HG03045 (cell line): ENCODE results near the gene ATIC.
"Not testable (repeated sequence)": the region's sequence is repeated elsewhere in the genome, so short reads cannot be mapped to it uniquely, and the experiment has no call there.

ENCODE experiments used
- ATAC-seq: cut with Tn5 transposase; IDR thresholded peaks from one replicate; pipeline ENCODE4 v1.9.1; 2021; ENCODE audit warnings: mild to moderate bottlenecking, moderate library complexity; ENCODE audit not compliant: unreplicated experiment

ATIC gene

GRCh38 chr2:215311625-215312396 lies at the start of gene ATIC:
ATIC (plus strand) TSS chr2:215312059; CDS start chr2:215312143, 84 bp downstream.
- ATAC-seq, result peak; percentile 99

GRCh38 chr2:215262303-215262702 lies 49.6 kb upstream of the ATIC start:
- no peak for ATAC-seq

GRCh38 chr2:215262741-215263362 lies 49.0 kb upstream of the ATIC start:
- no peak for ATAC-seq

GRCh38 chr2:215264374-215264773 lies 47.5 kb upstream of the ATIC start:
- no peak for ATAC-seq

- no peak for ATAC-seq
Observed at GRCh38 chr2:215269397-215270117, 42.3 kb upstream of the ATIC start.

- no peak for ATAC-seq
Observed at GRCh38 chr2:215270118-215270451, 41.8 kb upstream of the ATIC start.

- ATAC-seq, result no peak
Observed at GRCh38 chr2:215271446-215271845, 40.4 kb upstream of the ATIC start.

- no peak for ATAC-seq
Observed at GRCh38 chr2:215272918-215273317, 38.9 kb upstream of the ATIC start.

GRCh38 chr2:215274829-215275228 lies 37.0 kb upstream of the ATIC start:
- no peak for ATAC-seq

GRCh38 chr2:215275824-215276223 lies 36.0 kb upstream of the ATIC start:
- no peak for ATAC-seq

GRCh38 chr2:215277944-215278343 lies 33.9 kb upstream of the ATIC start:
- ATAC-seq, result no peak

- no peak for ATAC-seq
Observed at GRCh38 chr2:215280326-215280725, 31.5 kb upstream of the ATIC start.

- no peak for ATAC-seq
Observed at GRCh38 chr2:215283221-215283620, 28.6 kb upstream of the ATIC start.

GRCh38 chr2:215286309-215286708 lies 25.6 kb upstream of the ATIC start:
- ATAC-seq, result no peak

GRCh38 chr2:215288112-215288815 lies 23.6 kb upstream of the ATIC start:
- ATAC-seq, result no peak

- ATAC-seq, result no peak
Observed at GRCh38 chr2:215290980-215291599, 20.8 kb upstream of the ATIC start.

- ATAC-seq, result no peak
Observed at GRCh38 chr2:215293879-215294278, 18.0 kb upstream of the ATIC start.

- ATAC-seq, result no peak
Observed at GRCh38 chr2:215299337-215299859, 12.5 kb upstream of the ATIC start.

GRCh38 chr2:215301994-215302393 lies 9.9 kb upstream of the ATIC start:
- ATAC-seq, result no peak

- not testable (repeated sequence) for ATAC-seq
Observed at GRCh38 chr2:215311259-215311624, 617 bp upstream of the ATIC start.

- no peak for ATAC-seq
Observed at GRCh38 chr2:215313255-215313613, 1.4 kb downstream of the ATIC start.
